HUDEP-2 (cell line): ENCODE data around the gene HLA-B.

ENCODE experiments used
- DNase-seq, 76 experiments: peaks; one replicate each; lab custom pipeline; 2025; ENCODE audit not compliant: unreplicated experiment in 76 of 76; lab: John Stamatoyannopoulos, UW

The HLA-B gene

DNA sequence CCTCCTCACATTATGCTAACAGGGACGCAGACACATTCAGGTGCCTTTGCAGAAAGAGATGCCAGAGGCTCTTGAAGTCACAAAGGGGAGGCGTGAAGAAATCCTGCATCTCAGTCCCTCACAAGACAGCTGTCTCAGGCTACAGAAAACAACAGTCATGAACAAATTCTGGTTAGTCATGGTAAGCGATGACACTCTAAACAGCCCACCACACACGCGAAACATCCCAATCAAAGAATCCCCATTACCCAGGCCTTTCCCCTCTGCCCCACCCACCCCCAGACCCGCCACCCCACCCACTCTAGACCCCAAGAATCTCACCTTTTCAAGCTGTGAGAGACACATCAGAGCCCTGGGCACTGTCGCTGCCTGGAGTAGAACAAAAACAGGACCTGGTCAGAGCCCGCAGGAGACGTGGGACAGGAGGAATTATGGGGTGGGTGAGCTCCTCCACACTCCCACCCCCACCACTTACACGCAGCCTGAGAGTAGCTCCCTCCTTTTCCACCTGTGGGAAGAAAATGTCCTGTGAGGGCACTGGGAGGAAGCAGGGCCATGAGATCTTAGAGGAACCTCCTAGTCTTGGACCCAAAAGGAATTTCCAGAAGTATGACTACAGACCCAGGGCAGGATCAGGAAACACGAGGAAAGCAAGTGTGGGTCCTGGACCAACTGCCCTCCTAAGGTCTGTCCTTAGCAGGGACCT, 2.7 kb downstream of the HLA-B start:
- DNase-seq: no peak

DNA sequence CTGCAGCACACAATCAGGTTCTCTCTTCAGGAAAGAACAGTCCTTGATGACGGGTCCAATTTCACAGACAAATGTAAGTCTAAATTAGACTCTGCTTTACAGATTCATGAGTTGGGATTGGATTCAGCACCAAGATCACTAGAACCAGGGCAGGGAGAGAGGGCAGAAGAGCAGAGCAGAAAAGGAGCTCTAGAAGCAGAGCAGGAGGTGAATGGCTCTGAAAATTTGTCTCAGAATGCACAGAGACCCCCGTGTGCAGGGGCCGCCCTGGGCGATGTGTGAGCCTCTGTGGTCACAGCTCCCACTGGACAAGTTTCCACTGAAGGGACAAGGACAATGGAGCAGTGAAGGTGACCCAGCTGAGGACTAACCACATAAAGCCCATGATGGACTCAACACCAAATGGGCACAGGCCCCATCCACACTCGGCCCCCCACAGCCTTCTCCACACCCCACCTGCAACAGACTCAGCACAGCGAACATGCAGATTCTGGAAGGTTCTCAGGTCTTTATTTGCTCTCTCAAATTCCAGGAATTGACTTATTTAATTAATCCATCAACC, 3.5 kb downstream of the HLA-B start:
- no peak for DNase-seq

DNA sequence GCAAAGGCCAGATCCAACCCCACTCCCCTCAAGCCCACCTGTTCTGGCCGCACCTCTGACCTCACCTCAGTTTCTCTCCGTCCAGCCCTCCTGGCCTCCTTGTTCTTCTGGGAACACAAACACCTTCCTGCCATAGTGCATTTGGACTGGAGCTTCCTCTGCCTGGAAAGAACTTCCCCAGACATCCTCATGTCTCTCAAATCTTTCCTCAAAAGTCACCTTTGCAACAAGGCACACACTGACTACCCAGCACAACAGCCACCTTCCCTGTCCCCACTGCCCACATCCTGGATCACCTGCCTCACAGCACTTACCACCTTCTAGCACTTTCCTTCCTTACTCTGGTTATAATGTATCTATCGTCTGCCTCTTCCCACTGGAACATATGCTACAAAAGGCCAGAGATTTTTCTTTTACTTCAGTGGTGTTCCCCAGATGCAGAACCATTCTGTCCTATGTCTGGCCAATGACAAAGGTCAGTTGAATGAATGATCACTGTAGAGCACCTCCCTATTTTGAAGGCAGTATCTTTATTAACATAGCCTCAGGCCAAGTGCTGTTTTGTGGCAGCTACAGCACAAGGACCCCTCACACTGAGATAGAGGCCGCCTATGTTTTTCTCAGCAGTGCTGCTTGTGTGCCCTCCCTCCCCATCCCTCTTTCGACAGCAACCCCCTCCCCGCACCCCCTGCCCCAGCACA, 4.1 kb downstream of the HLA-B start:
- DNase-seq: no peak

GRCh38 chr6:31352310-31352682, 4.7 kb downstream of the HLA-B start:
- no peak for DNase-seq

DNA sequence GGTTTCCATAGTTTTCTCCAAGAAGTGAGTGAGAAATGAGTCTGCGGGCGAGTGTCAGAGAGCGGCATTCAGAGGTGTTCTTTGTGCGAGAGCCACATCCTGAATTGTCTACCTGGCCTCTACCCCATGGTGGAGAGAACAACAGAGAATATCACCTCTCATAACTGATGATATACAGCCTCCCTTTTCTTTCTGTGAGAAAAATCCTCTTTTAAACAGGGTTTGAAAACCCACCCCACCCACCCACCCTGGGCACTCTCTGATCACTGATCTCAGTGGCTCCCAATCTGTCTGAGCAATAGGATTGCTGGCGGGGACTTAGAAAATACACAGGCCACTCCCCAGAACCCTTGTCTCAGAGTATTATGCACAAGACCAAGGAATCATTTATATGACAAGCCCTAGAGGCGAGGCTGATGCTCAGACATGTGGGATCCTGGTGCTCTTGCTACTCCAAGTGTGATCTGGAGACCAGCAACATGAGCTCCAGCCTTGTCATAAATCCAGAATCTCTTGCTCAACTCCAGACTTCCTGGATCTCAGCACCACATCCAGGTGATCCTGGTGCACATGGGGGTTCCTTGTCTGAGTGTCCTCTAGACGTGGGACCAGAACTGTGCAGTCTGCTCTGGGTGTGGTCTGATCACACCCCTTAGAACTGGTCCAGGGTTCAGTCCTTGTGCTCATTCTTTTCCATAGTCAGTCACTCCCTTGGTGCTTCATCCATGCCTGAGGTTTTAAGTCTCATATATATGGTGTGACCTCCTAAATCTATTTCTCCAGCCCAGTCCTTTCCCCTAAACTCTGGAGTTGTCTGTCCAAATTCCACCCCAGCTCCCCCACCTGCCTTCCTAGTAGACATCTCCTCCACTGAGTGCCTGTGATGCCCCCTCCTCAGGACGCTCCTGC, 5.3 kb downstream of the HLA-B start:
- no peak for DNase-seq

- DNase-seq: no peak
These were observed 6.0 kb downstream of the HLA-B start for GRCh38 chr6:31351033-31351380.

GRCh38 chr6:31350196-31351032, 6.6 kb downstream of the HLA-B start:
- DNase-seq: no peak

GRCh38 chr6:31349301-31349700, 7.7 kb downstream of the HLA-B start:
- no peak for DNase-seq

DNA sequence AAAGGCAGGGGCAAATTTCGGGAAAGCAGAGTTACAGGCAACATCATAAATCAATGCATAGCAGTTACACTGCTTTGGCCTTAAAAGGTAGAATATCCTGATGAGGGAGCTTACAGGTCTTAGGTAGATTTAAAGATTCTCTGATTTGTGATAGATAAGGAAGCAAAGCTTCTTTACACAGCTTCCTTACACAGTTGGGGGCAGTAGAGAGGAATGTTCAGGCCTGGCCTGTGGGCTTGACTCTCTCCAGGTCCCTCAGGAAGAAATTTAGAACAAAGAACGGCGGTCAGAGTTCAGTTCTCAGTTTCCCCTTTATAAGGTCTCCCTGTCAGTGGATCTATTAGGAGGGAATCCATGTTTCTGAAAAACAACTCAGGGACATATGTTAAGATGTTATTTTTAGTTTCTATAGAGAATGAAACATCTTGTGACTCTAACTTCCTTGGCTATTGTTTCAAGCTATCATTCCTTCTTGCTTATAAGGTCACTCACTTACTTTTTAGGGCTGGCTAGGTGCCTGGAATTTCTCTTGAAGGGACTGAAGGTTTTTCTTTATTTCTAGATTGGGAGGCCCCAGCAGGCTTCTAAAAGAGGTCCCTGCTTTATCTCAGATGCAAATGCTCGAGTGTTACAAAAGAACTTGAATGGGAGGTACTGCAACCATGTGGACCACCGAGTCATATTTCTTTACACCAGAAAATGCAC, 11.8 kb downstream of the HLA-B start:
- no peak for DNase-seq

DNA sequence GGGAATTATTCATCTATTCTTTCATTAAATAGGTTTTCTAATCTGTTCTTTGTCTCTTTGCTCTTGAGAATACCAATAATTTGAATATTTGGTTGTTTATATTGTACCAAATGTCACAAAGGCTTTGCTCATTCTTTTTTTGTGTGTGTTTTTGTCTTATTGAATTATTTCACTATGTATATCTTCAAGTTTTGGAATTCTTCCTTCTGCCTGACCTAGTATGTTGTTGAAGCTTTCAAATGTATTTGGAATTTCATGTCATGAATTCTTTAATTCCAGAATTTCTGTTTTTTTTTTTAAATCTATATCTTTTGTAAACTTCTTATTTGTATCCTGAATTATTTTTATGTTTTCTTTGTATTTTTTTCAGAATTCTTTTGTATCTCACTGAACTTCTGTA, 16.8 kb downstream of the HLA-B start:
- DNase-seq: no peak

DNA sequence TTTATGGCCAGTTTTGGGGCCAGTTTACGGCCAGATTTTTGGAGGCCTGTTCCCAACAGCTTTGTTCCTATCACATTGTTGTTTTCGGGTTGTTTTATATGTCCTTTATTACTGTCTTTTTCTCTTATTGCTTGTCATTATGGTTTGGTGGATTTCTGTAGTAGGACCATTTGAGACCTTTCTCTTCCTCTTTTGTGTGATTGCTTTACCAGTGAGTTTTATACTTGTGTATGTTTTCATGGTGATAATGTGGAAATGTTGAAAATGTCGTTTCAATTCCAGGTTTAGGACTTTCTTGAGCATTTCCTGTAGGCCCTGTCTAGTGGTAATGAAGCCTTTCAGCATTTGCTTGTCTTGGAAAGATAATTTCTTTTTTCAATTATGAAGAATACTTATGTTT, 17.8 kb downstream of the HLA-B start:
- DNase-seq: no peak

GRCh38 chr6:31336896-31337496, 20.0 kb downstream of the HLA-B start:
- DNase-seq: no peak

GRCh38 chr6:31332637-31333602, 24.1 kb downstream of the HLA-B start:
- DNase-seq: no peak

DNA sequence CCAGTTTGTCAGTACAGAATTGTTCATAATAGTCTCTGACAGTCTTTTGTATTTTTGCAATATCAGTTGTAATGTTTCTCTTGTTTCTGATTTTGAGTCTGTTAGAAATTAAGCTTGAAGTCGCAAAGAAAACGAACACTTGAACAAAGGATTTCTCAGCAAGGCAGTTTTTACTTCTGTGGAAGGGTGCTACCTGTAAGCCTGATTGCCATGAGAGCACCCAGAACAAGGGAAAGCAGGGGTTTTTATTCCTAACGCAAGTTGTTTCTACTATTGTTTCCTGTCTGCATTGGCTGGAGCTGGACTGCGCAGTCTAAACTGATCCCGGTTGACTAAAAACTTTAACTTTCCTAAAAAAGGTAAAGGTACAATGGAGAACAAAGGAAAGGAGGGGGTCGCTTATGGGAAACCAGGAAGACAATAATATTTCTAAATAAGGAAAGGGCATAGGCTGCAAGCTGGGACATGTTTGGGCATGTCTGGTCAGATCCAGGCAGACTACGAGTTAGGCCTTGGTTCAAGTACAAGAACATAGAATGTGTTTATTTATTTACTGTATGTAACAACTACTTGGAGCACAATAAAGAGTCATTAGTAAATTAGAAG, 28.5 kb downstream of the HLA-B start:
- DNase-seq: no peak

GRCh38 chr6:31321820-31322219, 35.2 kb downstream of the HLA-B start:
- no peak for DNase-seq

DNA sequence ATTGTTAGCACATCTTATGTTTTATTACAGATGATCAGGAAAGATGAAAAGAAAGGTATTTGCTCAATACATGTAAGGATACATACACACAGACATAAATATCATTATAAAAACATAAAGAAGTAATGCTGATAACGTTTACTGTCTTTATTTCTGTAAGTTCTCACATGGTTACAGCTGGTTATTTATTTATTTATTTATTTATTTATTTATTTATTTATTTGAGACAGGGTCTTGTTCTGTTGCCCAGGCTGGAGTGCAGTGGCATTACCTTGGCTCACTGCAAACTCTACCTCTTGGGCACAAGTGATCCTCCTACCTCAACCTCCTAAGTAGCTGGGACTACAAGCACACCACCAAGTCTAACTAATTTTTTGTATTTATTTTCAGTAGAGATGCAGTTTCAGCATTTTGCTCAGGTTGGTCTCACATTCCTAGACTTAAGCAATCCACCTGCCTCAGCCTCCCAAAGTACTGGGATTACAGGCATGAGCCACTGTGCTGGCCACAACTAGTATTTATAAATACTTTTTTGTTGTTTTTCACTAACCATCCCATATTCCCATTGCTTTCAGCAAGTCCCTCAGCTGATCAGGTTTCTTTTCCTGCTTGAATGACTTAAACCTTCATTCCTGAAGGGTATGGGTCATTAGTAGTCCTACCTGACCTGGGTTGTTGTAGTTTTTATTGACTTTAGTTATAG, 35.8 kb downstream of the HLA-B start:
- DNase-seq: no peak

GRCh38 chr6:31317036-31317435, 39.9 kb downstream of the HLA-B start:
- no peak for DNase-seq
